ENCODE measurements around the gene PTPRF. TPM values are rescaled to one million over a fixed set of nuclear protein-coding genes. Genes with fewer than 3 reads are reported as not detected.

The PTPRF gene
- total RNA-seq, 3 donors from 2014 or later (not counting 1 experiment from before 2014, with no cell fraction given) = 0.12 to 1.9 TPM; not detected in 1

DNA sequence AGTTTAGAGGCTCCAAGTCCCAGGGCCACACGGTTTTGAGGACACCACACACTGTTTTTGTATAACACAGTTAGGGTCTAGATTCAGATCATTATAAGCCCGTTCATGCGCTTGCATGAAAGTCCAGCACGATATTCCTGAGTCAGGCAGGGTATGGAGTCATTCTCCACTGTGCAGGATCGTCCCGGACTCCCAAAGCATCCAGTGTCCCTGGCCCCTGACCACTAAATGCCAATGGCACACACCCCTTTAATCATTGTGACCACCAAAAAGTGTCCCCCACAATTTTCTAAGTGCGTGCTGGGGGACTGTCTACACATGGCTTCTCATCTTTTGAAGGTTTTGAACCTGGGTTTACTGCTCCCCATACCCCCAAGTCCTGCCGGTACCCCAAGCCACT, 27.1 kb upstream of the PTPRF start:
- Mint-ChIP-seq H3K27me3 (ENCODE audit: low read depth in 2 of 2) (peaks cover 9 to 14% of the 10 kb centered on the region in 2 donors), H3K9me3 (no peaks in the 10 kb centered on the region), H3K36me3 (no peaks in the 10 kb centered on the region), H3K27ac (no peak overlapping the region), H3K4me1 (no peaks in the 10 kb centered on the region), H3K4me3 (no peak overlapping the region)
- TF ChIP-seq, protein P1, sequence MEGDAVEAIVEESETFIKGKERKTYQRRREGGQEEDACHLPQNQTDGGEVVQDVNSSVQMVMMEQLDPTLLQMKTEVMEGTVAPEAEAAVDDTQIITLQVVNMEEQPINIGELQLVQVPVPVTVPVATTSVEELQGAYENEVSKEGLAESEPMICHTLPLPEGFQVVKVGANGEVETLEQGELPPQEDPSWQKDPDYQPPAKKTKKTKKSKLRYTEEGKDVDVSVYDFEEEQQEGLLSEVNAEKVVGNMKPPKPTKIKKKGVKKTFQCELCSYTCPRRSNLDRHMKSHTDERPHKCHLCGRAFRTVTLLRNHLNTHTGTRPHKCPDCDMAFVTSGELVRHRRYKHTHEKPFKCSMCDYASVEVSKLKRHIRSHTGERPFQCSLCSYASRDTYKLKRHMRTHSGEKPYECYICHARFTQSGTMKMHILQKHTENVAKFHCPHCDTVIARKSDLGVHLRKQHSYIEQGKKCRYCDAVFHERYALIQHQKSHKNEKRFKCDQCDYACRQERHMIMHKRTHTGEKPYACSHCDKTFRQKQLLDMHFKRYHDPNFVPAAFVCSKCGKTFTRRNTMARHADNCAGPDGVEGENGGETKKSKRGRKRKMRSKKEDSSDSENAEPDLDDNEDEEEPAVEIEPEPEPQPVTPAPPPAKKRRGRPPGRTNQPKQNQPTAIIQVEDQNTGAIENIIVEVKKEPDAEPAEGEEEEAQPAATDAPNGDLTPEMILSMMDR (IDR thresholded peaks at IDR 0.05) = no peak
- no peak overlapping the region for H3K27ac ChIP-seq (ENCODE audit: low read length)
- no peak for DNase-seq
- intact Hi-C loops (cut with micrococcal nuclease) = no loop called here
- no peaks in the 10 kb centered on the region for H3K36me3 ChIP-seq (ENCODE audit: control insufficient read depth, insufficient read depth, low read length)
- no peak for ATAC-seq
- no peaks in the 10 kb centered on the region for H3K9me3 ChIP-seq (ENCODE audit: control insufficient read depth, insufficient read depth, low read length)
- no peaks in the 10 kb centered on the region for H3K27me3 ChIP-seq (ENCODE audit: control insufficient read depth, insufficient read depth, low read length)
- 91% methylated on average over 8 of the region's 8 CpGs for WGBS (ENCODE audit: insufficient coverage)
- H3K4me1 ChIP-seq (ENCODE audit: control insufficient read depth, insufficient read depth, low read length) = no peaks in the 10 kb centered on the region
- H3K4me3 ChIP-seq (ENCODE audit: low read length) = no peak overlapping the region

DNA sequence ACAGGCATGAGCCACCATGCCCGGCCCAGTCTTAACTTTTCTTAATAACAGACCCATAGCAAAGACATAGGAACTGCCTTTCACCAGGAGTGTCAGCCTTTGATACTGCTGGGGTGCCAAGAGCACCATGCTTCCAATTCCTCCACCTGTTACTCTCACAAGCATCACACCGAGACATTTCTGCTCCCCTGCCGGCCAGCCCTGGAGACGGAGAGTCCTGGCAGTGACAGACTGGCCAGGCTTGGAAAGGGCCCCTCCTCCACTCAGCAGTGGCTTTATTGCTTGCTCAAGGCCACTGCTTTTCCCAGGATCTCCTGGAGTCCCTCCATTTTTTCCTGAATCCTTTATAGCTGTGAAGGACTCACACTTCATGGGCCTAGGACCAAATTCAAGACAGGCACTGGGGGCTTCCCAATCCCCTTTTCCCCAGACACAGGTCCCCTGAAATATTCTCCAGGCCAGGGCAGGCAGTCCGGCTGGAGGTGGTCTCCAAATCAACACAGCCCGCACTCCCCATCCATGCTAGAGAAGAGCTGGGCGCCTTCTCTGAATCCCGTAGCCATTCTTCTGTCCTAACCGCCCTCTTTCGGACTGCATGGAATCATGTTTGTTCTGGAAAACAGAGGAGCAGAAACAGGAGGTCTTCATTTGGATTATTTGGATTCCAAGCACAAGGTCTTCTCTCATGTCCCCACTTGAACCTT, 25.5 kb upstream of the PTPRF start:
- H3K4me1 Mint-ChIP-seq = no peaks in the 10 kb centered on the region
- no peak for ATAC-seq
- Histone ChIP-seq H3K9me3 (ENCODE audit: control insufficient read depth, insufficient read depth, low read length) (no peaks in the 10 kb centered on the region), H3K4me3 (ENCODE audit: low read length) (no peak overlapping the region), H3K27me3 (ENCODE audit: control insufficient read depth, insufficient read depth, low read length) (no peaks in the 10 kb centered on the region), H3K36me3 (ENCODE audit: control insufficient read depth, insufficient read depth, low read length) (no peaks in the 10 kb centered on the region), H3K4me1 (ENCODE audit: control insufficient read depth, insufficient read depth, low read length) (no peaks in the 10 kb centered on the region), H3K27ac (ENCODE audit: low read length) (no peak overlapping the region)
- intact Hi-C loops (cut with micrococcal nuclease) = no loop called here
- no peak for DNase-seq
- 88% methylated on average over 10 of the region's 10 CpGs for WGBS (ENCODE audit: insufficient coverage)
- H3K27me3 Mint-ChIP-seq (ENCODE audit: low read depth in 2 of 2) = peaks cover 6 to 8% of the 10 kb centered on the region in 2 donors
- H3K27ac Mint-ChIP-seq = no peak overlapping the region
- TF ChIP-seq, protein P1 (IDR thresholded peaks at IDR 0.05) = no peak
- H3K36me3 Mint-ChIP-seq = no peaks in the 10 kb centered on the region
- H3K4me3 Mint-ChIP-seq = no peak overlapping the region
- no peaks in the 10 kb centered on the region for H3K9me3 Mint-ChIP-seq

DNA sequence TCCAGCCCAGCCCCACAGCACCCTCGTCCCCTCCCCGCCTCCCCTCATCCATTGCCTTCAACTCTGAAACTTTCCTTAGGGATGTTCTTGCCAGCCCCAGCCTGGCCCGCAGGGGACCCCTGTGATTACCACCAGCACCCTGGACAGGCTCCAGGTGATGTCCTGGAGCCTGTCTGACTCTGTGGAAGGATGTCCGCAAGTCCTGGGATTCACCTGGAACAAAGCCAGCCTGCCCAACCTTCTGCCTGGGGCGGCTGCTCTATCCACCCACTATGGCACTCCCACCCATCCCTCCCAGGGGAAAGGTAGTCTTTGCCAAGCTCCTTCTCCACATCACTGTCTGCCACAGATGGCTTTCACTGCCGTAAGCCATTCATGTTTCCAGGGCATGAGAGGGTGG, 24.4 kb upstream of the PTPRF start:
- no peak overlapping the region for H3K4me3 Mint-ChIP-seq
- Histone ChIP-seq H3K9me3 (ENCODE audit: control insufficient read depth, insufficient read depth, low read length) (no peaks in the 10 kb centered on the region), H3K27me3 (ENCODE audit: control insufficient read depth, insufficient read depth, low read length) (no peaks in the 10 kb centered on the region), H3K4me3 (ENCODE audit: low read length) (no peak overlapping the region), H3K36me3 (ENCODE audit: control insufficient read depth, insufficient read depth, low read length) (no peaks in the 10 kb centered on the region), H3K27ac (ENCODE audit: low read length) (no peak overlapping the region), H3K4me1 (ENCODE audit: control insufficient read depth, insufficient read depth, low read length) (no peaks in the 10 kb centered on the region)
- TF ChIP-seq, protein P1 (IDR thresholded peaks at IDR 0.05) = no peak
- no peaks in the 10 kb centered on the region for H3K36me3 Mint-ChIP-seq
- peaks cover 6% of the 10 kb centered on the region in 2 donors for H3K27me3 Mint-ChIP-seq (ENCODE audit: low read depth in 2 of 2)
- no peaks in the 10 kb centered on the region for H3K4me1 Mint-ChIP-seq
- H3K9me3 Mint-ChIP-seq = no peaks in the 10 kb centered on the region
- ATAC-seq (no peak), DNase-seq (no peak)
- intact Hi-C loops (cut with micrococcal nuclease) = no loop called here
- no peak overlapping the region for H3K27ac Mint-ChIP-seq
- WGBS (ENCODE audit: insufficient coverage) = 82% methylated on average over 6 of the region's 6 CpGs
